Uterus (tissue), 2 donors: ENCODE measurements around the gene GCC2.

Source experiments
- POLR2A ChIP-seq, 2 donors: fragments of 450-650 bp; IDR thresholded peaks; one replicate each; pipeline ENCODE4 v1.6.1; 2016; ENCODE audit warnings: antibody characterized with exemption in 2 of 2, mild to moderate bottlenecking in 1 of 2, moderate library complexity in 1 of 2
- TF ChIP-seq, protein P1 (sequence below), 4 experiments: fragments of 200-600 bp in 2 of 4; fragments of 450-650 bp in 2 of 4; sonication (generic) in 2 of 4; IDR thresholded peaks; one replicate each; pipeline ENCODE4 v1.5.1; 2016 to 2019; ENCODE audit warnings: antibody characterized with exemption in 4 of 4, mild to moderate bottlenecking in 2 of 4, moderate library complexity in 1 of 4

DNA sequence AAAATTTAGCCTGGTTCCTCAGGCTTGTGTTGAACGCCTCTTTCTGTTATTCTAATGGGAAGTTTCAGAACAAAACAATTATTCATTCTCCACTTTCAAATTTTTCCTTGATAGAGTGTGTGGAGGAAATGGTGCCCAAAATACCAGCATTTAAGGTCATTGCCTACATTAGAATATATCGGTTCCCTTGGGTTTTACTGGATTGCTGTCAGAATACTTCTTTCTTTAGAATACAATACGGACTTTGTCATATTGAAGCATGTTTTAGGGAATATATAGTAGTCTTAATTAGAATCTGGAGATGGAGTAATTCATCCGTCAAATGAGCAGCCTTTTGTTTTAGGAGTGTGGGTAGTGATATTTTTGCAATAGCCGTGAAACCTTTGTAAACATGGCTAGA is 98.6 kb downstream of the GCC2 start:
- TF ChIP-seq, protein P1, sequence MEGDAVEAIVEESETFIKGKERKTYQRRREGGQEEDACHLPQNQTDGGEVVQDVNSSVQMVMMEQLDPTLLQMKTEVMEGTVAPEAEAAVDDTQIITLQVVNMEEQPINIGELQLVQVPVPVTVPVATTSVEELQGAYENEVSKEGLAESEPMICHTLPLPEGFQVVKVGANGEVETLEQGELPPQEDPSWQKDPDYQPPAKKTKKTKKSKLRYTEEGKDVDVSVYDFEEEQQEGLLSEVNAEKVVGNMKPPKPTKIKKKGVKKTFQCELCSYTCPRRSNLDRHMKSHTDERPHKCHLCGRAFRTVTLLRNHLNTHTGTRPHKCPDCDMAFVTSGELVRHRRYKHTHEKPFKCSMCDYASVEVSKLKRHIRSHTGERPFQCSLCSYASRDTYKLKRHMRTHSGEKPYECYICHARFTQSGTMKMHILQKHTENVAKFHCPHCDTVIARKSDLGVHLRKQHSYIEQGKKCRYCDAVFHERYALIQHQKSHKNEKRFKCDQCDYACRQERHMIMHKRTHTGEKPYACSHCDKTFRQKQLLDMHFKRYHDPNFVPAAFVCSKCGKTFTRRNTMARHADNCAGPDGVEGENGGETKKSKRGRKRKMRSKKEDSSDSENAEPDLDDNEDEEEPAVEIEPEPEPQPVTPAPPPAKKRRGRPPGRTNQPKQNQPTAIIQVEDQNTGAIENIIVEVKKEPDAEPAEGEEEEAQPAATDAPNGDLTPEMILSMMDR (IDR thresholded peaks at IDR 0.05): no peak
- no peak for TF ChIP-seq POLR2A (IDR thresholded peaks at IDR 0.05)
